Measurements from ENCODE around the gene ROPN1L. TPM values are rescaled to one million over a fixed set of nuclear protein-coding genes. Genes with fewer than 3 reads are reported as not detected.

Gene ROPN1L
- total RNA-seq, 4 donors from 2014 or later = 1.7 TPM; not detected in 3

DNA sequence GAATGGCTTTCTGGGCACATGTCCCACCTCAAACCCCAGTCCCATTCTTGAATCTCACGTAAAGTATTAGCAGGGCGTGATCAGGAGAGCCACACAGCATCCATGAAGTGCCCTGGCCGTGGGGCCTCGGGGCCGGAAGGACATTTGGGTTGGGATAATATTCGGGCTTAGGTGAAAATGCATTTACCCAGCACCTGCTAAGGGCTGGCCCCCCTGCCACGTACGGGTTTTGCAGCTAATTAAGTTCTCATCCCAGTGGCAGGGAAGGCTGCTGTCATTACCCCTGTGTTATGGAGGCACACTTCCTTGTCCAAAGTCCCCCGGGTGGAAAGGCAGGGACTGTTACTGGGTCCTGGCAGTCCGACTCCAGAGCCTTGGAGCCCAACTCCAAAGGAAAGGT, 29.0 kb downstream of the ROPN1L start:
- Histone ChIP-seq H3K36me3 (no peaks in the 10 kb centered on the region), H3K27ac (no peak overlapping the region), H3K27me3 (no peaks in the 10 kb centered on the region), H3K9me3 (no peaks in the 10 kb centered on the region), H3K4me3 (no peak overlapping the region), H3K4me1 (no peaks in the 10 kb centered on the region)
- DNase-seq = no peak
- TF ChIP-seq, protein P1, sequence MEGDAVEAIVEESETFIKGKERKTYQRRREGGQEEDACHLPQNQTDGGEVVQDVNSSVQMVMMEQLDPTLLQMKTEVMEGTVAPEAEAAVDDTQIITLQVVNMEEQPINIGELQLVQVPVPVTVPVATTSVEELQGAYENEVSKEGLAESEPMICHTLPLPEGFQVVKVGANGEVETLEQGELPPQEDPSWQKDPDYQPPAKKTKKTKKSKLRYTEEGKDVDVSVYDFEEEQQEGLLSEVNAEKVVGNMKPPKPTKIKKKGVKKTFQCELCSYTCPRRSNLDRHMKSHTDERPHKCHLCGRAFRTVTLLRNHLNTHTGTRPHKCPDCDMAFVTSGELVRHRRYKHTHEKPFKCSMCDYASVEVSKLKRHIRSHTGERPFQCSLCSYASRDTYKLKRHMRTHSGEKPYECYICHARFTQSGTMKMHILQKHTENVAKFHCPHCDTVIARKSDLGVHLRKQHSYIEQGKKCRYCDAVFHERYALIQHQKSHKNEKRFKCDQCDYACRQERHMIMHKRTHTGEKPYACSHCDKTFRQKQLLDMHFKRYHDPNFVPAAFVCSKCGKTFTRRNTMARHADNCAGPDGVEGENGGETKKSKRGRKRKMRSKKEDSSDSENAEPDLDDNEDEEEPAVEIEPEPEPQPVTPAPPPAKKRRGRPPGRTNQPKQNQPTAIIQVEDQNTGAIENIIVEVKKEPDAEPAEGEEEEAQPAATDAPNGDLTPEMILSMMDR (IDR thresholded peaks at IDR 0.05) = no peak
- no peak for TF ChIP-seq POLR2A (IDR thresholded peaks at IDR 0.05)

DNA sequence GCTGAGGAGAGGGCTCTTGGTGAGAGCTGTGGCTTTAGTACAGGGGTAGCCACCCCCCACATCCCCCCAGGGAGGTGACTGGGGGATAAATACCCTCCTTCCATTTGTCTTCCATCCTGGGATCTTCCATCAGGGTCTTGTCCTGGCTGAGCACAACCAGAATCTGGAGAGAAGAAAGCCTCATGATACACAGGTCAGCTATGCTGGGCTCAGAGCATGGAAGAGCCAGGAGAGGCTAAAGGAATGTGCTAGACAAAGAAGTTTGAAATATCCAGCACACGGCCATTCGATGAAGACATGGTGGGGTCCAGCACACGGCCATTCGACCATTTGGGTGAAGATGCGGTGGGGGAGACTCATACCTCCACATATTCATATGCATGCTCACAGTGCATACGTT, 30.0 kb downstream of the ROPN1L start:
- H3K36me3 ChIP-seq = no peaks in the 10 kb centered on the region
- no peaks in the 10 kb centered on the region for H3K9me3 ChIP-seq
- no peaks in the 10 kb centered on the region for H3K4me1 ChIP-seq
- no peaks in the 10 kb centered on the region for H3K27me3 ChIP-seq
- H3K4me3 ChIP-seq = no peak overlapping the region
- no peak for DNase-seq
- TF ChIP-seq POLR2A (IDR thresholded peaks at IDR 0.05) = no peak
- TF ChIP-seq, protein P1 (IDR thresholded peaks at IDR 0.05) = no peak
- H3K27ac ChIP-seq = no peak overlapping the region

DNA sequence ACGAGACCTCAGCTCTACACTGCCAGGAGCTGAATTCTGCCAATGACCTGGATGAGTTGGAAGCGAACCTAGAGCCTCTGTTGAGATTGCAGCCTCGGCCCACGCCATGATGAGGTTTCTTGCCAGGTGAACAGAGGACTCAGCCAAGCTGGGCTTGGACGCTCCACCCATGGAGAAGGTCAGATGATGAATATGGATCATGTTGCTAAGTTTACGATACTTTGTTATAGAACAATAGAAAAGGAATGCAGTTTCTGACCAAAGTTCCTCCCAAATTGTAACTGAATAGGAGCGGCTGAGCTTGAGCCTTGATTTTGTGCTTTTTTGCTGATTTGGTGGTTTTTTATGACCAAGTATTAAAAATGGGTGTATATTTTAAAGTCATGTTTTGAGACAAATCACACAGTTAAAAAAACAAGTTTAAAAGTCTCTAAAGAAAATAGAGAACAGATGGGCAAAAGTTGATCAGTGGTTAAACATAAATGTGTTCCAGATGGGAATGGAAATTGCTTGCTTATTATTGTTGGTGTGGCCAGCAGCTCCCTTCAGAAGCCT, 32.9 kb downstream of the ROPN1L start:
- H3K4me1 ChIP-seq = no peaks in the 10 kb centered on the region
- no peak overlapping the region for H3K27ac ChIP-seq
- H3K27me3 ChIP-seq = no peaks in the 10 kb centered on the region
- H3K9me3 ChIP-seq = no peaks in the 10 kb centered on the region
- DNase-seq = no peak
- no peaks in the 10 kb centered on the region for H3K36me3 ChIP-seq
- no peak overlapping the region for H3K4me3 ChIP-seq
- TF ChIP-seq POLR2A (IDR thresholded peaks at IDR 0.05) = no peak
- TF ChIP-seq, protein P1 (IDR thresholded peaks at IDR 0.05) = no peak

DNA sequence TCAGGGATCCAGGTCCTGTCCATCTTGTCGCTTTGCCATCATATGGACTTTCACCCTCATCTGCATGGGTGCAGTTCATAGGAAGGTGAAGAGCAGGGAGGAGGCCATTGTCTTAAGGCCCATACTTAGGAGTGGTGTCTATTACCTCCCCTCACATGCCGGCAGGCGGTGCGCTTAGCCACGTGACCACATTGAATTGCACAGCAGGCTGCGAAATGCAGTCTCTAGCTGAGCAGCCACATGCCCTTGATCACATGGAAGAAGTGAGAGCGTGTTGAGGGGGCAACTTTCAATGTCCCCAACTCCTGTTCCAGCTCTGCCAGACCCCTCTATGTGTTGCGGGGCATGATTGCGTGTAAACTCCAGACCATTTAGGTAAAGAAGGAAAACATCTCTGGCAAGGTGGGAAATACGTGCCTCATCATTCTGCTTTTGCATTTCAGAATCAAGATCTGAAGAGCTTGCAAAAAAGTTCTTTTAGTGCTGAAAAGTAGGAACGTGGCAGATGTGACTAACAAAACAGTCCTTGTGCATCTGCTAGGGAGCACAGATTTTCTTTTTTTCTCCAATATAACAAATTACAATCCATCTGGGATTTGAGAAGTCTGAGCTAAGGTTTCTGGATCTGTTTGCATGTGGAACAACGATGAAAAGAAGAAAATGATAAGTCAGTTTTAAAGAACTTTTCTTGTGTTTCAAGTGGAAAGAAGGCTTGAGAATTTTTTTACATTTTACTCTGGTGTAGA, 34.4 kb downstream of the ROPN1L start:
- TF ChIP-seq, protein P1 (IDR thresholded peaks at IDR 0.05) = no peak
- no peak for TF ChIP-seq POLR2A (IDR thresholded peaks at IDR 0.05)
- no peaks in the 10 kb centered on the region for H3K4me1 ChIP-seq
- DNase-seq = no peak
- H3K27me3 ChIP-seq = no peaks in the 10 kb centered on the region
- H3K4me3 ChIP-seq = no peak overlapping the region
- H3K27ac ChIP-seq = no peak overlapping the region
- no peaks in the 10 kb centered on the region for H3K36me3 ChIP-seq
- H3K9me3 ChIP-seq = no peaks in the 10 kb centered on the region

DNA sequence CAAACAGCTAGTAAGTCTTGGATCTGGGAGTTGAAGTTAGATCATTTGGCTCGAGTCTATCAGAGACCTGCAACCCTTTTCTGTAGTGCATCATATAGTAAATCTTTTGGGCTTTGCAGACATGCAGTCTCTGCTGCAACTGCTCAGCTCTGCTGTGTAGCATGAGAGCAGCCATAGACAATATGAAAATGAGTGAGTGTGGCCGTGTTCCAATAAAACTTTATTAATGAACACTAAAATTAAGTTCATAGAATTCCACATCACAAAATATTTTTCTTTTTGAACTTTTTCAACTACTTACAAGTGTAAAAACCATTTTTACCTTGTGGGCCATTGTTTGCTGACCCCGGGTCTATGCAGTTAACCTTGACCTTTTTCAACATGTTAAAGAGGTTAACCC, 35.2 kb downstream of the ROPN1L start:
- no peaks in the 10 kb centered on the region for H3K27me3 ChIP-seq
- no peaks in the 10 kb centered on the region for H3K9me3 ChIP-seq
- no peak overlapping the region for H3K27ac ChIP-seq
- no peaks in the 10 kb centered on the region for H3K36me3 ChIP-seq
- TF ChIP-seq, protein P1 (IDR thresholded peaks at IDR 0.05) = no peak
- no peak for TF ChIP-seq POLR2A (IDR thresholded peaks at IDR 0.05)
- H3K4me1 ChIP-seq = no peaks in the 10 kb centered on the region
- H3K4me3 ChIP-seq = no peak overlapping the region
- no peak for DNase-seq
